Measurements from ENCODE around the gene RILPL1.
A peak's percentile ranks its signal among the peaks of the same experiment; 100 is the strongest.
"Not testable (repeated sequence)": the region's sequence is repeated elsewhere in the genome, so short reads cannot be mapped to it uniquely, and the experiment has no call there.

Gene RILPL1

GRCh38 chr12:123494124-123494851 lies 39.2 kb downstream of the RILPL1 start:
- DNase-seq (ENCODE audit: low spot score) = no peak

DNA sequence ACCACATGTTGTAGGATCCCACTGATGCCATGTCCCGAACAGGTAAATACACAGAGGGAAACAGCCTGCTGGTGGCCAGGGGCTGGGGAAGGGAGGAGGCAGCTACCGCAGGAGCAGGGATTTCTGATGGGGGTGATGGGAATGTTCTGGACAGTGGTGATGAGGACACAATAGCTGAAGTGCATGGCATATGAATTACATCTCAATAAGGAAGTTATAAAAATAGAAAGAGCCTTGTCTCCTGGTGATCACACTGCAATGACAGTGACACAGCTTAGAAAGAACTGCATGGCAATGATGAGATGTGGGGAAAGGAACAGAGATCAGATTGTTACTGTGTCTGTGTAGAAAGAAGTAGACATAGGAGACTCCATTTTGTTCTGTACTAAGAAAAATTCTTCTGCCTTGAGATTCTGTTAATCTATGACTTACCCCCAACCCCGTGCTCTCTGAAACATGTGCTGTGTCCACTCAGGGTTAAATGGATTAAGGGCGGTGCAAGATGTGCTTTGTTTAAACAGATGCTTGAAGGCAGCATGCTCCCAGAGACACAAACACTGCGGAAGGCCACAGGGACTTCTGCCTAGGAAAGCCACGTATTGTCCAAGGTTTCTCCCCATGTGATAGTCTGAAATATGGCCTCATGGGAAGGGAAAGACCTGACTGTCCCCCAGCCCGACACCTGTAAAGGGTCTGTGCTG lies 41.0 kb downstream of the RILPL1 start:
- DNase-seq (ENCODE audit: low spot score) = not testable (repeated sequence)

DNA sequence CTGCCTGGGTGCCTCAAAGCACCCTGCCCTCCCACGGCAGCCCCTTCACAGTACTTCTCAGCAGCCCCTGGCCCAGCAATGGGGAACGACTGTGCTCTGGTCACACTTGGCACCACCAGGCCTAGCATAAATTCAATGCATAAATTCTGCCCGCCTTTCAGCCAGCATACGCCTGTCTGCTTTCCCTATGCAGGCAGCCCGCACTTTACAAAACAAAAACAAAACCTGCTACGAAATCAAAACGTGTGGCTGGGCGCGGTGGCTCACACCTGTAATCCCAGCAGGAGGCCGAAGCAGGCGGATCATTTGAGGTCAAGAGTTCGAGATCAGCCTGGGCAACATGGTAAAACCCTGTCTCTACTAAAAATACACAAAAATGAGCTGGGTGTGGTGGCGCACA lies 42.0 kb downstream of the RILPL1 start:
- no peak for DNase-seq (ENCODE audit: low spot score)

DNA sequence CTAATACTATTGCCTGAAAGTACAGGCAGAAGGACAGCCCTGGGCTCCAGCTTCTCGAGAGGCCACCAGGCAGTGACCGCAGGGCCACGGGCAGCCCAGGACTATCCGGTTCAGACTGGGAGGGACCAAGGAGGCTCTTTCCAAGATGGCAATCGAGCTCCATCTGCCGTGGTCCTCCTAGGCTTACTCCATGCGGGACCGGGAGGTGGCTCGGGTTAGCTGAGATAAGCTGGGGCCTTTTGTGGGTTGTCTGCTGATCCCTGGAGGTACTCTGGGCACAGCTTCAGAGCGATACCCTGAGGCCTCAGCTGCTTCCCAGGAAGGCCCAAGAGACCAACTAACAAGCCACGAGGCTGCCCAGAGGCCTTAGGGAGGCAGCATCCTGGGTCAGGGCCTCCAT lies 42.5 kb downstream of the RILPL1 start:
- DNase-seq (ENCODE audit: low spot score) = no peak

GRCh38 chr12:123490089-123490488 lies 43.4 kb downstream of the RILPL1 start:
- DNase-seq (ENCODE audit: low spot score) = no peak

GRCh38 chr12:123489580-123489979 lies 43.9 kb downstream of the RILPL1 start:
- no peak for DNase-seq (ENCODE audit: low spot score)

- no peak for DNase-seq (ENCODE audit: low spot score)
These were observed 44.8 kb downstream of the RILPL1 start for GRCh38 chr12:123488539-123489230.

DNA sequence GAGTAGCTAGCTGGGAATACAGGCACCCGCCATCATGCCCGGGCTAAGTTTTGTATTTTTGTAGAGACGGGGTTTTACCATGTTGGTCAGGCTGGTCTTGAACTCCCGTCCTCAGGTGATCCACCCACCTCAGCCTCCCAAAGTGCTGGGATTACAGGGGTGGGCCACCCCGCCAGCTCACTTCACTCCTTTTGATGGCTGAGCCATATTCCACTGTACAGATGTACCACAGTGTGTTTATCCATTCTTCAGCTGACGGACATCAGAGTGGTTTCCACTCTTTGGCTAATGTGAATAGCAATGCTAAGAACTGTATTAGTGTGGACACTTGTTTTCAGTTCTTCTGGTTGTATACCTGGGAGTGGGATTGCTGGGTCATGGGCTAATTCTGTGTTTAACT lies 46.1 kb downstream of the RILPL1 start:
- DNase-seq (ENCODE audit: low spot score) = no peak

GRCh38 chr12:123485756-123486155 lies 47.8 kb downstream of the RILPL1 start:
- no peak for DNase-seq (ENCODE audit: low spot score)

DNA sequence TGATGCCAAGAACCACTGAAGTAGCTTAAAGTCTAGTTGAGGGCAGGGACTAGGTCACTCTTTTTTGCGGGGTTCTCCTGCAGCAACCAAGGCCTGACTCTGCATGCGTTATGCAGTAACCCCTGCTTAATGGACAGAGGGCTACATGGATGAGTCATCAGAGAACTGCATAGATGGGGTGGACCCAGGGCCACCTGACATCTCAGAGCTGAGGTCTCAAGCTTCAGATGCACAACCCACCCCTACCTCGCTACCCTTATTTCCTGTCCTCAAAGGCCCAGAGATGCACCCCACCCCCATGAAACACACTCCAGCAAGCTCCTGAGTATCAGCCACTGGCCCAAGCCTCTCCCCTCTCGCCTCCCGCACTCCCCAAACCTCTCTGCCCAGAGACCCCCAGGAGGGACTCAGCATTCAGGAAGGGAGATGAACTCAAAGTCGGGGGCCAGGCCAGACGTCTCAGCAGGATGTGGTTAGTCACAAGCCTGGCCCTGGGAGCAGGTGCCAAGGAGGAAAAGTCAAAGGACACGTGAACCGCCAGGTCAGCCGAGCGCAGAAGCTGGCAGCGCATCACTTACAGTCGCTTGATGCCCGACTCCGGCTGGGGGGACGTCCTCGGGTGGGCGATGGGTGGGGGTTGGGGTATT lies 49.8 kb downstream of the RILPL1 start:
- DNase-seq (ENCODE audit: low spot score) = no peak

DNA sequence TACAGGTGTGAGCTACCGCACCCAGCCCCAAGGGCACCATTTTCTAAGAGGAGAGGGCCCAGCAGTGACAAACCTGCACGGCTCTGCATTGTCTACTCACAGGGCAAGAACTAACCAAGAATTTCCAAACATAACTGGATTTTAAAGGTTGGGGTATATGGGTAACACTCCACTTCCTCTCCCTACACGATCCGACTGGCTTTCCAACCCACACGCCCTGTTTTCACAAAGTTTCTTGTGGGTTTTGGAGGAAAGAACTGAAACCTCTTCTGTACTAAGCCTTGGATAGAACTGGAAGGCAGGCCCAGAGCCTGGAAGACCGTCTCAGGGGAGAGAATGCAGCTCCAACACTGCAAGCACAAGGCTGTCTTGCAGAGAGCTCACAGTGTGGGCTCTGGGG lies 50.6 kb downstream of the RILPL1 start:
- DNase-seq (ENCODE audit: low spot score) = no peak

- not testable (repeated sequence) for DNase-seq (ENCODE audit: low spot score)
These were observed 52.3 kb downstream of the RILPL1 start for GRCh38 chr12:123481251-123481650.

GRCh38 chr12:123479442-123480180 lies 53.9 kb downstream of the RILPL1 start:
- DNase-seq (ENCODE audit: low spot score) = no peak

DNA sequence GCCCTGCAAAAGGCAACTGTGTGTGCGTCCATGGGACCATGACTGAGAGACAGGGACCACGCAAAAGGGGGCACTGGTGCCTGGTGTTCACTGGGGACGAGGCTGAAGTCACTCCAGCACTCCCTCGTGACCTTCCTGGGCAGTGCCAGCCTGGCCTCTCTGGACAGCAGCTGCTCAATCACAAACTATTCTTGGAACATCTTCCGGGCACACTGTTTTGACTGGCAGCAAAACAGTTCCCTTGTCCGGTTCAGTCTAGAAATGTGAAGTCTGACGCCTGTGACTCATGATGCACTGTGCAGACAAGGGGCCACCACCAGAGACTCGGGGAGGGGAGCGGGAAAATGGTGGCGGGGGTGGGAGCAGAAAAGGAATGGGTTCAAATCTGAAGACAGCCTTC lies 54.8 kb downstream of the RILPL1 start:
- peak; percentile 87 for DNase-seq (ENCODE audit: low spot score)

DNA sequence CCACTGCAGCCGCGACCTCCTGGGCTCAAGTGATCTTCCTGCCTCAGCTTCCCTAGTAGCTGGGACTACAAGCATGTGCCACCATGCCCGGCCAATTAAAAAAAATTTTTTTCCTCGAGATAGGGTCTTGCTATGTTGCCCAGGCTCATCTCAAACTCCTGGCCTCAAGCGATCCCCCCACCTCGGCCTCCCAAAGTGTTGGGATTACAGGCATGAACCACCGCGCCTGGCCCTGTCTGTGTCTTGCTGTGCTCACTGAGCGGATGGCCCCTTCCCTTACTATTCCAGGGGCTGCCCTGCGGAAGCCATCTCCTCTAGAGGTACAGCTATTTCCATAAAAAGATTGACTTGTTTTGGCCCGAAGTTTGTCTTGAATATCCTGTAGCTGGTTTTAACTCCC lies 55.5 kb downstream of the RILPL1 start:
- no peak for DNase-seq (ENCODE audit: low spot score)

- no peak for DNase-seq (ENCODE audit: low spot score)
These were observed 58.2 kb downstream of the RILPL1 start for GRCh38 chr12:123475246-123475703.

GRCh38 chr12:123474485-123475245 lies 58.9 kb downstream of the RILPL1 start:
- DNase-seq (ENCODE audit: low spot score) = no peak

DNA sequence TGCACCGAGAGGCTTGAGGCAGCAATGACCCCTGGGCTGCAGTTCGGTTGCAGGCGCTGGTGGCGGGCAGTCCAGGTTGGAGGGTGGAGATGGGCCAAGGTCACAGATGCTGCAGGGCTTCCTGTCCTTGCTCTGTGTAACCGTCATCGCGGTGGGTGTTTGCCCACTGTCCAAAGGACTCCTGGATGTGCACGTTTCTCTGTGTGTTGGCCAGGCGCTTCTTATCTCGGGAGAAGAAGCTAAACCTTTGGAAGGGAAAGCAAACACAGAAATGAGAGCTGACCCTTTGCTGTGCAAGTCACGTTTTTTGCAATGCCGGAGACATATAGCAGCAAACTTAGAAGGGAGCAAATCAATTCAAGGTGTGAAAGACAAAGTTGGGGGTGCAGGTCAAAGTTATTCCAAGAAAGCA lies 61.1 kb downstream of the RILPL1 start:
- DNase-seq (ENCODE audit: low spot score) = no peak

DNA sequence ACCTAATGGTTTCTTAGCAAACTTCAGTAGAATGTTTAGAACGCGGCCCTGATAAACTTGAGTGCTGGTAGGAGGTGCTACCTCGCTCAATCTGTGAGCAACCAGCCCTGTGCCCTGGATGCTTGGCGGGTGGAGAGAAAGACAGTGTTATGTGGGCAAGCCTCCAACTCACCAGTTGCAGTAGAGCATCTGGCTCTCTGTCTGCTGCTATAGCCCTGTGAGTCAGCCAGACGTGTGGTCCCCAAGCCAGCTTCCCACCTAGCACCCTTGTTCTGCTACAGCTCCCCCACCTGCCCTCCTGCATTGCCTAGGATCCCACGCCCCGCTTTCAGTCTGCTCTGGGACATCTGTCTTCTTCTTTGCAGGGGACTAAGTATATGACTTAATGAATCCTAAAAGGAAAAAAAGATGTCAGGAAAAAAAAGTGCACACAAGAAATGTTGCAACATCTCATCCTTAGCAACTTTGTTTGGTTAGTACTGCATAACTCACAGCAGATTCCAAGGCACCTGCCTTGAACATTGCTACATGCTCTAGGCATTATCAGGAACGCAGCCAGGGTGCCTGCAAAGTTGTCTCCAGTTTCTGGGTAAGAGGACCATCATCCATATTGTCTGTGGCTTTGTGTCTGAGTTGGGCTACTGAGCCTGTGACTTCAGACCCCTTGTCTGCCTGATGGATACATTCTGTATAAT lies 62.0 kb downstream of the RILPL1 start:
- no peak for DNase-seq (ENCODE audit: low spot score)

- no peak for DNase-seq (ENCODE audit: low spot score)
These were observed 63.5 kb downstream of the RILPL1 start for GRCh38 chr12:123469978-123470377.
